ENCODE measurements around the gene TGFBR3.

Gene TGFBR3

DNA sequence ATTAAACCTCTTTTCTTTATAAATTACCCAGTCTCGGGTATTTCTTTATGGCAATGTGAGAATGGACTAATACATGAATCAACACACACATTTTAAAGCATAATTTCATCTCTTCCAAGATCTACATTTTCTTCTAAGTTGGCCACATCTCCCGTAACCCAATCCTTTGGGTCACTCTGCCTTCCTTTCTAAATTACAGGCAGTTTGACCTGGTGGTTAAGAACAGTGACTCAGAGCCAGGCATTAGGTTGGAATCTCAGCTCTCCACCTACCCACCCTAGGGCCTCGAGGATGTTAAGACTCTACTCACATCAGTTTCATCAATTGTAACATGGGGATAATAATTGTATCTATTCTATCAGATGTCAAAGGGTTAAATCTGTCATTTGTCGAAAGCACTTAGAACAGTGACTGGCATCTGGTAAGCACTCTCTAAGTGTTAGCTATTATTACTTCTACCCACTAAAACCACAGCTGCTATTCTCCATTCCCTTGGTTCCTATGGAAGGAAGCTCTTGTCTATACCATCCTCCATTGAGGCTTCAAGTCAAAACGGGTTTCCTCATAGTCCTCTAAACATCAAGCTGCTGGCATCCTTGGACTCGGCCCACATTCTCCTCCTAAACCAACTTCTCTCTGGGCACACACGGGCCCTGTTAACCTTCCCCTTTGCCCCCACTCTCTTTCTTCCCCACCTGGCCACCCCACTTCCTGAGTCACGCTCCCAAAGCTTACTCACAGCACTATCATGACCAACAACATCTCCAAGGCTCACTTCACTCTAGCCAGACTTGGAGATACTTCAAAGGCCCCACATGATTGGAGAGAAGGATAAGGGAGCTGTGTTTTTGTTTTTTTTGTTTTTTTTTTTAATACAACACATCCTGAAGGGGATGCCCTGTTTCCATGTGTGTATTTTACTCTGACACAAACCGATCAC, 116.9 kb downstream of the TGFBR3 start:
- Histone ChIP-seq H3K27me3 (ENCODE audit: insufficient read depth, low read length) (no peaks in the 10 kb centered on the region), H2BK120ac (ENCODE audit: insufficient read depth, low read length, poor library complexity) (no peak overlapping the region), H2BK5ac (ENCODE audit: low read depth, low read length, poor library complexity) (no peak overlapping the region), H3K27ac (ENCODE audit: low read depth, low read length) (no peak overlapping the region), H4K12ac (ENCODE audit: low read depth, low read length) (no peak overlapping the region), H3K79me1 (ENCODE audit: low read length) (no peaks in the 10 kb centered on the region), H4K91ac (ENCODE audit: low read depth, low read length) (no peak overlapping the region), H3K4me3 (ENCODE audit: low read depth, low read length) (no peak overlapping the region), H2BK12ac (ENCODE audit: low read length) (no peak overlapping the region), H3K9ac (ENCODE audit: low read length) (no peak overlapping the region), H3K79me2 (ENCODE audit: control insufficient read depth, insufficient read depth, low read length, poor library complexity) (no peaks in the 10 kb centered on the region), H3K23ac (ENCODE audit: low read length) (no peak overlapping the region), H3K9me3 (ENCODE audit: insufficient read depth, low read depth, low read length) (no peaks in the 10 kb centered on the region), H3K36me3 (ENCODE audit: control insufficient read depth in 1 of 2, insufficient read depth in 2 of 2, low read length in 2 of 2) (no peaks in the 10 kb centered on the region), H3K4ac (ENCODE audit: low read depth, low read length) (no peak overlapping the region), H3K14ac (ENCODE audit: low read length) (no peak overlapping the region), H2AFZ (ENCODE audit: insufficient read depth, low read length, poor library complexity) (no peak overlapping the region), H3K18ac (ENCODE audit: low read length) (no peak overlapping the region), H2AK5ac (ENCODE audit: low read length) (no peak overlapping the region), H3K4me1 (ENCODE audit: control insufficient read depth in 1 of 2, insufficient read depth in 2 of 2, low read length in 2 of 2) (no peaks in the 10 kb centered on the region), H4K8ac (ENCODE audit: low read depth, low read length) (no peak overlapping the region), H3K4me2 (ENCODE audit: low read length) (no peak overlapping the region)
- no CpG with 5 or more reads among the region's 9 CpGs for WGBS (ENCODE audit: extremely low coverage, insufficient coverage, insufficient read length)
- peak; percentile 46 to 66 for DNase-seq

DNA sequence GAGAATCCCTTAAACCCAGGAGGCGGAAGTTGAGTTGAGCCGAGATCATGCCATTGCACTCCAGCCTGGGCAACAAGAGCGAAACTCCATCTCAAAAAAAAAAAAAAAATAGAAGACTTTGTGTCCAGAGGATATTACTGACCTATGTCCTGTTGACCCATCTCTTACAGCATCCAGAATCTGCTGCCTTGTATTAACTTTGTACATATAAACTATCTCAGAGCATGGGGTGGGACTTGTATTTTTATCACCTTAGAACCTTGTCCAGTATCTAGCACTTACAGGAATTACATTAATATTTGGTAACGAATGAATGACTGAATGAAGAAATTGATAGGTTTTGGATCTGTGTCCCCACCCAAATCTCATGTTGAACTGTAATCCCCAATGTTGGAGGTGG, 117.8 kb downstream of the TGFBR3 start:
- Histone ChIP-seq H2BK120ac (ENCODE audit: insufficient read depth, low read length, poor library complexity) (no peak overlapping the region), H4K12ac (ENCODE audit: low read depth, low read length) (no peak overlapping the region), H3K4me1 (ENCODE audit: control insufficient read depth in 1 of 2, insufficient read depth in 2 of 2, low read length in 2 of 2) (no peaks in the 10 kb centered on the region), H3K23ac (ENCODE audit: low read length) (no peak overlapping the region), H3K9ac (ENCODE audit: low read length) (no peak overlapping the region), H4K91ac (ENCODE audit: low read depth, low read length) (no peak overlapping the region), H3K36me3 (ENCODE audit: control insufficient read depth in 1 of 2, insufficient read depth in 2 of 2, low read length in 2 of 2) (no peaks in the 10 kb centered on the region), H3K27ac (ENCODE audit: low read depth, low read length) (no peak overlapping the region), H3K79me2 (ENCODE audit: control insufficient read depth, insufficient read depth, low read length, poor library complexity) (no peaks in the 10 kb centered on the region), H2BK5ac (ENCODE audit: low read depth, low read length, poor library complexity) (no peak overlapping the region), H2AK5ac (ENCODE audit: low read length) (no peak overlapping the region), H3K4ac (ENCODE audit: low read depth, low read length) (no peak overlapping the region), H3K14ac (ENCODE audit: low read length) (no peak overlapping the region), H2AFZ (ENCODE audit: insufficient read depth, low read length, poor library complexity) (no peak overlapping the region), H3K27me3 (ENCODE audit: insufficient read depth, low read length) (no peaks in the 10 kb centered on the region), H4K8ac (ENCODE audit: low read depth, low read length) (no peak overlapping the region), H2BK12ac (ENCODE audit: low read length) (no peak overlapping the region), H3K4me2 (ENCODE audit: low read length) (no peak overlapping the region), H3K4me3 (ENCODE audit: low read depth, low read length) (no peak overlapping the region), H3K79me1 (ENCODE audit: low read length) (no peaks in the 10 kb centered on the region), H3K9me3 (ENCODE audit: insufficient read depth, low read depth, low read length) (no peaks in the 10 kb centered on the region), H3K18ac (ENCODE audit: low read length) (no peak overlapping the region)
- no peak for DNase-seq
- no CpG with 5 or more reads among the region's 4 CpGs for WGBS (ENCODE audit: extremely low coverage, insufficient coverage, insufficient read length)

DNA sequence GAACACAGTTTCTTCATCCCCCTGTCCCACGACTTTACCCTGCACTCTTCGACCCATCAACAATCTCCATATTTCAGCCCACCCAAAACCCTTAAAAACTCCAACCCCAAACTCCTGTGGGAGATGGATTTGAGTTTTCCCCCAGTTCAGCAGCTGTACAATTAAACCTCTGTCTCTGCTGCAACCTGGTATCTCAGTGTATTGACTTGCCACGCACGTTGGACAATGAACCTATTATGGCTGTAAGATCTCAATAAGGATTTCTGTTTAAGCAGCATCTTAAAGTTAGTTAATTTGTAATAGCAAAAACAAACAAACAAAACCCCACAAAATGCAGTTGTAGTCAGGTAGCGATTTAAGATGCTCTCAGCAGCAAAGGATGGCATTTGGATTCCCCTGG, 119.1 kb downstream of the TGFBR3 start:
- H3K4ac ChIP-seq (ENCODE audit: low read depth, low read length): no peak overlapping the region
- no peak overlapping the region for H3K18ac ChIP-seq (ENCODE audit: low read length)
- no peak overlapping the region for H2BK5ac ChIP-seq (ENCODE audit: low read depth, low read length, poor library complexity)
- no peak overlapping the region for H3K4me2 ChIP-seq (ENCODE audit: low read length)
- DNase-seq: no peak
- H4K12ac ChIP-seq (ENCODE audit: low read depth, low read length): no peak overlapping the region
- no peak overlapping the region for H2AFZ ChIP-seq (ENCODE audit: insufficient read depth, low read length, poor library complexity)
- no peaks in the 10 kb centered on the region for H3K79me1 ChIP-seq (ENCODE audit: low read length)
- no peaks in the 10 kb centered on the region for H3K36me3 ChIP-seq (ENCODE audit: control insufficient read depth in 1 of 2, insufficient read depth in 2 of 2, low read length in 2 of 2)
- H3K14ac ChIP-seq (ENCODE audit: low read length): no peak overlapping the region
- no peak overlapping the region for H2AK5ac ChIP-seq (ENCODE audit: low read length)
- no peak overlapping the region for H4K91ac ChIP-seq (ENCODE audit: low read depth, low read length)
- H3K27ac ChIP-seq (ENCODE audit: low read depth, low read length): no peak overlapping the region
- 96% methylated on average over 2 of the region's 5 CpGs for WGBS (ENCODE audit: extremely low coverage, insufficient coverage, insufficient read length)
- no peaks in the 10 kb centered on the region for H3K9me3 ChIP-seq (ENCODE audit: insufficient read depth, low read depth, low read length)
- H3K23ac ChIP-seq (ENCODE audit: low read length): no peak overlapping the region
- H3K4me1 ChIP-seq (ENCODE audit: control insufficient read depth in 1 of 2, insufficient read depth in 2 of 2, low read length in 2 of 2): no peaks in the 10 kb centered on the region
- H2BK120ac ChIP-seq (ENCODE audit: insufficient read depth, low read length, poor library complexity): no peak overlapping the region
- no peak overlapping the region for H3K4me3 ChIP-seq (ENCODE audit: low read depth, low read length)
- no peak overlapping the region for H4K8ac ChIP-seq (ENCODE audit: low read depth, low read length)
- no peak overlapping the region for H2BK12ac ChIP-seq (ENCODE audit: low read length)
- H3K79me2 ChIP-seq (ENCODE audit: control insufficient read depth, insufficient read depth, low read length, poor library complexity): no peaks in the 10 kb centered on the region
- no peak overlapping the region for H3K9ac ChIP-seq (ENCODE audit: low read length)
- H3K27me3 ChIP-seq (ENCODE audit: insufficient read depth, low read length): no peaks in the 10 kb centered on the region

DNA sequence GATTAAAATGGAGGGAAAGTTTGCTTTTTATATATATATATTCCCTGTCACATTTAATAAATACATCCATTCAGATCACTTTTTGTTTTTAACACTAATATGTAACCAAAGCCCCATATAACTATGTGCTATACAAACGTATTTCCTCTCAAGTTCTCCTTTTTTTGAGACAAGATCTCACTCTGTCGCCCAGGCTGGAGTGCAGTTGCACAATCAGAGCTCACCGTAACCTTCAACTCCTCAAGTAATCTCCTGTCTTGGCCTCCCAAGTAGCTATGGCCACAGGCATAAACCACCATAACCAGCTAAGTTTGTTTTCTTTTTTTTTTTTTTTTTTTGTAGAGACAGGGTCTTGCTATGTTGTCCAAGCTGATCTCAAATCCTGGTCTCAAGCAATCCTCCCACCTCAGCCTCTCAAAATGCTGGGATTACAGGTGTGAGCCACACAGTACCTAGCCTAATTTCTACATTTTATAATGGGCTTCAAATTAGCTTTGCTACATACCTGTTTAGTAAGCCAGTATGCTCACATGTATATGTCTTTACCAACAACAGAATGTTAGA, 120.0 kb downstream of the TGFBR3 start:
- no peak overlapping the region for H2AFZ ChIP-seq (ENCODE audit: insufficient read depth, low read length, poor library complexity)
- peak; percentile 94 to 97 for DNase-seq
- H3K4me3 ChIP-seq (ENCODE audit: low read depth, low read length): no peak overlapping the region
- H3K79me1 ChIP-seq (ENCODE audit: low read length): no peaks in the 10 kb centered on the region
- H2AK5ac ChIP-seq (ENCODE audit: low read length): no peak overlapping the region
- H3K9me3 ChIP-seq (ENCODE audit: insufficient read depth, low read depth, low read length): no peaks in the 10 kb centered on the region
- no CpG with 5 or more reads among the region's 3 CpGs for WGBS (ENCODE audit: extremely low coverage, insufficient coverage, insufficient read length)
- no peaks in the 10 kb centered on the region for H3K27me3 ChIP-seq (ENCODE audit: insufficient read depth, low read length)
- H3K79me2 ChIP-seq (ENCODE audit: control insufficient read depth, insufficient read depth, low read length, poor library complexity): no peaks in the 10 kb centered on the region
- no peaks in the 10 kb centered on the region for H3K36me3 ChIP-seq (ENCODE audit: control insufficient read depth in 1 of 2, insufficient read depth in 2 of 2, low read length in 2 of 2)
- H3K4me2 ChIP-seq (ENCODE audit: low read length): no peak overlapping the region
- no peak overlapping the region for H4K12ac ChIP-seq (ENCODE audit: low read depth, low read length)
- H3K4me1 ChIP-seq (ENCODE audit: control insufficient read depth in 1 of 2, insufficient read depth in 2 of 2, low read length in 2 of 2): no peaks in the 10 kb centered on the region
- no peak overlapping the region for H4K8ac ChIP-seq (ENCODE audit: low read depth, low read length)
- no peak overlapping the region for H2BK5ac ChIP-seq (ENCODE audit: low read depth, low read length, poor library complexity)
- no peak overlapping the region for H3K23ac ChIP-seq (ENCODE audit: low read length)
- no peak overlapping the region for H3K9ac ChIP-seq (ENCODE audit: low read length)
- no peak overlapping the region for H3K14ac ChIP-seq (ENCODE audit: low read length)
- H2BK12ac ChIP-seq (ENCODE audit: low read length): no peak overlapping the region
- H3K18ac ChIP-seq (ENCODE audit: low read length): no peak overlapping the region
- no peak overlapping the region for H3K27ac ChIP-seq (ENCODE audit: low read depth, low read length)
- no peak overlapping the region for H2BK120ac ChIP-seq (ENCODE audit: insufficient read depth, low read length, poor library complexity)
- no peak overlapping the region for H3K4ac ChIP-seq (ENCODE audit: low read depth, low read length)
- no peak overlapping the region for H4K91ac ChIP-seq (ENCODE audit: low read depth, low read length)

Data from trophoblast cell (in vitro differentiated cells and primary cell).